AG08395 (cell line): ENCODE results near the gene GRHL1.
A peak's percentile ranks its signal among the peaks of the same experiment; 100 is the strongest.
"Not testable (repeated sequence)": the region's sequence is repeated elsewhere in the genome, so short reads cannot be mapped to it uniquely, and the experiment has no call there.

Experiments used
- DNase-seq: peaks from one replicate; pipeline ENCODE4 v3.0.0; 2012; ENCODE audit warnings: mixed read lengths, low spot score

The GRHL1 gene

DNA sequence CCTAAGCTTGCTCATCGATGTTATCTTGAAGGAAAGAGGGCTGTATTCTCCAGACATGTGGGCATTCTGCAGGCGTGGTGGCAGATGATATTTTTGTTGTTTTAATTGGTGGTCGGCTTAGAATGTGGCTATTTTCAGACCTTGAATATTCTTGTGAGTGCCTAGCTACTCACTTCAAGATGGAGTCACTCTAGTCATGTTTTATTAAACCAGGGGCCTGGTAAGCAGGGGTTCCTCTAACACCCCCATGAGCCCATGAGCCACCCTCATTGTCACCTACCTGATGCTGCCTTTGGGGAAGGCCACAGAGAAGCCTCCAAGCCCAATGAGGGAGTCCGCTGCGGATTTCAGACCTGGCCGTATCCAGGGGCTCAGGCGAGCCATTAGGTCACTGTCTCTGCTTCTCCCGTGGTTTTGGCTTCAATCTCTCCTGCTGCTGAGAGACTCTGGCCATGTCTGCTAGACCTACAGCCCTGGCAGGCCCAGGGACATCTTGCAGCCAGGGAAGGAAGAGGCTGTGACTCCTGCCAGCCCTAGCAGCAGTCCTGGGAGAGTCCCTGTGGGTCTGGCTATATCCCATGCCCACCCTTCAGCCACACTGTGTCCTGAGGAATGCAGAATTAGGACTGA is 75.6 kb downstream of the GRHL1 start:
- no peak for DNase-seq

- no peak for DNase-seq
These were observed 76.3 kb downstream of the GRHL1 start for GRCh38 chr2:10027660-10028330.

- no peak for DNase-seq
These were observed 77.0 kb downstream of the GRHL1 start for GRCh38 chr2:10028407-10028987.

DNA sequence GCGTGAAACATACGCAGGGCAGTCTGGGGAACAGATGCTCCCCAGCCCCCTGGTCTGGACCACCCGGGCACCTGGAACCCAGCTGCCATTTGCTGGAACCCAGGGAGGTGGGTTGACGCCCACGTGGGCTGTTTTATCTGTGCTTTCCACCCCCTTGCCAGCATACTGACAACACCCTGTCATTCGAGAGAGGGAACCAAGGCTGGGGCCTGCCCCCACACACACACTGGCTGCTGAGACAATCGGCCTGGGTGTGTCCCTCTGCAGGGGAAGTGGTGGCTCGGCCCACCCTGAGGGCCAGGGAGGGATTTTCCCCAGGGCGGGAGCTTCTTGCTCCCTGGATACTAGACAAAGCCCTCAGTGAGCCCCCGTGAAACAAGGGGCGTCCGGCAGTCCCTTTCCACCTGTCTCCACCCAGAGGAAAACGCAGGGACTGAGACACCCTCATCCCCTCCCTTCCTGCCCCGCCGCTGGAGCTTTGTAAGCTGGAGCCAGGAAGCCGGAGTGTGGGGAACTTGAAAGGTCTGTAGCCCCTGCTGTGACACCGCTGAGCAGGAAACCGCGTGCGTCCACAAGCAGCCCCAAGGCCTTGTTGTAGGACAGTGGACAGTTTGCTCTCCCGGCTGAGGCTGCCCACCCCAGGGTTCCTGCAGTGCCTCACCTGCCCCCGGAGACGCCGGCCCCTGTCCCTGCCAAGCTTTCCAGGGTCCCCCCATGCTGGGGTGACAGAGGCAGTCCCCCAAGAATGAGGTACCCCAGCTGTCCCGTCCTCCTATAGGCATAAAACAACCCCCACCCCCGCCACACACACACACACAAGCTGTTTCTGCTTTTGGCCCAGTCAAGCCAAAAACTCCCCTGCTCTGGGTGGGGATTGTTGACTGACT is 77.7 kb downstream of the GRHL1 start:
- DNase-seq, result no peak

DNA sequence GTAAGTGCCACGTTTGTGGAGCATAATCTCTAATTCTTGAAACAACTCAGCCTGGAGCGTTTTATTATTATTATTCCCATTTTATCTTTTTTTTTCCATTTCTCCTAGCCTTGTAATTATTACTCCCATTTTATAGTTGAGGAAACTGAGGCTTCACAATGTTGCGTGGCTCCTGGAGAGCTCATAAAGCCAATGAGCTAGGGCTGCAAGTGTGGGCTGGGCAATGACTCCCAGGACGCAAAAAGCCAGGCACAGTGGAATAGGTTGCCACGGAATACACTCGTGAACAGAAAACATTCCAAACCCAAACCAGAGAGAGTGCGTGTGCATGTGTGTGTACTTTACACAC is 78.4 kb downstream of the GRHL1 start:
- no peak for DNase-seq

DNA sequence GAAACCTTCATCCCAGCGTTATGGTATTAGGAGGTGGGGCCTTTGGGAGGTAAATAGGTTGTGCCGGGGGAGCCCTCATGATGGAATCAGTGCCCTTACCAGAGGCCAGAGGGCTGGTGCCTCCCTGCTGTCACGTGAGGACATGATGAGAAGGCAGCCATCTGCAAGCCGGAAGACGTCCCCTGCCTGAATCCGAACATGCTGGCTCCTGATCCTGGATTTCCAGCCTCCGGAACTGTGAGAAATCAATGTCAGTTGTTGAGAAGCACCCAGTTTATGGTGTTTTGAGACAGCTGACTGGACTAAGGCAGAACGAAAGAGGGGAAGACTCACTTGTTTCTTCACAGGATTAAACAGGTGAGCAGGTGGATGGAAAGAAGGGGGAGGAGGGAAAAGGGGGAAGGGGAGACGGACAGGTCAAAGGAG is 78.8 kb downstream of the GRHL1 start:
- no peak for DNase-seq

DNA sequence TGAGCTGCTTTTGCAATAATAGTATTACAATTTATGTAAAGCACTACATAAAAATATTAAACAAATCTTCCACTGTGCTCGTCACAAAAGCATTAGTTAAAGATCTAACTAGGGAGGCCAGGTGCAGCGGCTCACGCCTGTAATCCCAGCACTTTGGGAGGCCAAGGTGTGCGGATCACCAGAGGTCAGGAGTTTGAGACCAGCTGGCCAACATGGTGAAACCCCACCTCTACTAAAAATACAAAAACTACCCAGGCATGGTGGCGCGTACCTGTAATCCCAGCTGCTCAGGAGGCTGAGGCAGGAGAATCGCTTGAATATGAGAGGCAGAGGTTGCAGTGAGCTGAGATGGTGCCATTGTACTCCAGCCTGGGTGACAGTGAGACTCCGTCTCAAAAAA is 79.3 kb downstream of the GRHL1 start:
- DNase-seq, result not testable (repeated sequence)

GRCh38 chr2:10031886-10032745 is 80.6 kb downstream of the GRHL1 start:
- no peak for DNase-seq

DNA sequence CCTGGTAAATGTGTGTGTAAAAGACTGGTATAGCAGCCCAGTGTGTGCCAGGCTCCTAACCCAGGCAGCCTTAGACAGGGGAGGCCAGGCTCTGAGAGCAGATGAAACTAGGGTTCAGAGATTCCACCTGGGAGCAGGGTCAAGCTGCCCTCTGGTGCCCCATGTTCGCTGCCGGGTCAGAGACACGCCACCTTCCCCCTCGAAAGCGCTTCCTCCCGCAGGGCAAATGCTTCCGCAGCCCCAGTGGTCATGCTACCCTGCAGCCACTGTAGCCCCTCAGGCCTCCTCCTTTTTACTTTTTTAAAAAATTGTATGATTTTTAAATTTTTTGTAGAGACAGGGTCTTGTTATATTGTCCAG is 81.2 kb downstream of the GRHL1 start:
- no peak for DNase-seq

- DNase-seq, result no peak
These were observed 81.9 kb downstream of the GRHL1 start for GRCh38 chr2:10033251-10034006.

DNA sequence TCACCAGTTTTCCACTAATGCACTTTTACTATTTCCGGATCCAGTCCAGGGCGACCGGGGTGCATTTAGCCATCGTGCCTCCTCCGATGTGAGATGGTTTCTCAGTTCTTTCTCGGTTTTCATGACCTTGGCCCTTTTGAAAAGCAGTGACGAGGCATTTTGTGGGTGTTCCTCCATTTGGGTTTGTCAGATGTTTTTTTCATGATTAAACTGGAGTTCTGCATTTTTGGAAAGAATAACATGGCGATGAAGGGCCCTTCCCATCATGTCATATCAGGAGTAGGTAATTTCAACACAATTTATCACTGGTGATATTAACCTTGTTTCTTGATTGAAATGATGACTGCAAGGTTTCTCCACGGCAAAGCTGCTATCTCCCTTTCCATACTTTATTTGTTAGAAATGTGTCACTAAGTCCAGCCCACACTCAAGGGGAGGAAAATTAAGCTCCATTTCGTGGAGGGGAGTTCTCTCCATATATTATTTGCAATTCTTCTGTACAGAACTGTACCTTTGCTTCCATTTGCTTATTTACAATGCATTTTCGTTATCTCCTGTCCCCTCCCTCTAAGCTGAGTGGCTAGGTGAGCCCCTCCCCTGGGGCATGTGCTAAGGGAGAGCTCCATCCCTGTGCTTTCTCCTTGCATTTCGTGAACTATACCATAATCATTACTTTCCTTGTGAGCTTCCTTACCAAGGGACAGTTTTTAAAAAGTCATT is 83.0 kb downstream of the GRHL1 start:
- no peak for DNase-seq

GRCh38 chr2:10035053-10035422 is 83.5 kb downstream of the GRHL1 start:
- DNase-seq, result no peak

- no peak for DNase-seq
These were observed 84.1 kb downstream of the GRHL1 start for GRCh38 chr2:10035633-10036032.

DNA sequence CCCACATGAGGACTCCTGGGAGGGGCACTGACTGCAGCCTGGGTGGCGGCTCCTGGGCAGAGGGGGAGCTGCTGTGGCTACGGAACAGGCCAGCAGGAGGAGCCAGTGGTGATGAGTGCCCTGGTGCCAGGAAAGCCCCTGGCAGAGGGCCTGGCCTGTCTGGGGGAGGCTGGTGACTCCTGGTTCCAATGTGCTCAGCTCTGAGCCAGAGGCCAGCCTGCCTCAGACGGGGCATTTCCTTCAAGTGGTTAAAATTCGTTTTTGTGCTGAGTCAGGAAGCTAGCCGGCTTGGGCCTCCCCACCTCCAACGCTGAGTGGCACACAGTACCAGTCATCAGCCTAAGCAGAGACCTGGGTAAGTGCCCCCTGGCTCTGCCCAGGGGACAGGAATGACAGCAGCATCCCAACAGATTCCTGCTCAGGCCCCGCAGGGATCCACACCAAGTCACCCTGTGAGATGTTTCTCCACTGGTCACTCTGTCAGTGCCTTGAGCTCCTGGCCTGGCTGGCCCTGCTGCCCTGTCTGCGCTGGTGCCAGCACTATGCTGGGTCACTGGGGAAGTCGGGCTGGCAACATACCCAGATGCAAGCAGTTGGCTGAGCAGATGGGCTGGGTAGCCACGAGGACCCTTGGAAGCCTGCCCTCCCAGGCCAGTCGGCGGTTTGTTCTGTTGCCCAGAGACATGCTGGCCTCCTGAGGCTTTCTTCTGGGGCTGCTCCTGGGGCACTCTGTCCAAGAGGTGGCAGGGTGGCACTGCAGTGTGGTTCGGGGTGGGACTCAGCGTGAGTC is 84.8 kb downstream of the GRHL1 start:
- DNase-seq, result peak; percentile 81

GRCh38 chr2:10038123-10038522 is 86.6 kb downstream of the GRHL1 start:
- no peak for DNase-seq

DNA sequence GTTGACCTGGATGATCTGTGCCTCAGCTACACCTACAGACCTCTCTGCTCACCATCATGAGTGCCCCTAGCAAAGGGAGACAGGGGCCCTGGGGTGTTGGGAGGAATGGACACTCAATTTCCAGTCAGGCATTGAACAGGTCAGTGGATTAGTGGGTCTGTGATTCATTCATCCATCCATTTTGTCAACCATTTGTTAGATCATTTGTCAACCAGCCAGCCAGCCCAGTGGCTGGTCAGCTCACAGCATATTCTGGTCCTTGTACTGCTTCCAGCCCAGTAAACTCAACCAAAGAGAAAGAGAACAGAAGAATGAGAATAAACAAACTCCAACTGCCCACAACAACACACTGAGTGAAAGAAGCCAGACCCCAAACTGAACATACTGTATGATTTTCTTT is 87.2 kb downstream of the GRHL1 start:
- DNase-seq, result no peak

DNA sequence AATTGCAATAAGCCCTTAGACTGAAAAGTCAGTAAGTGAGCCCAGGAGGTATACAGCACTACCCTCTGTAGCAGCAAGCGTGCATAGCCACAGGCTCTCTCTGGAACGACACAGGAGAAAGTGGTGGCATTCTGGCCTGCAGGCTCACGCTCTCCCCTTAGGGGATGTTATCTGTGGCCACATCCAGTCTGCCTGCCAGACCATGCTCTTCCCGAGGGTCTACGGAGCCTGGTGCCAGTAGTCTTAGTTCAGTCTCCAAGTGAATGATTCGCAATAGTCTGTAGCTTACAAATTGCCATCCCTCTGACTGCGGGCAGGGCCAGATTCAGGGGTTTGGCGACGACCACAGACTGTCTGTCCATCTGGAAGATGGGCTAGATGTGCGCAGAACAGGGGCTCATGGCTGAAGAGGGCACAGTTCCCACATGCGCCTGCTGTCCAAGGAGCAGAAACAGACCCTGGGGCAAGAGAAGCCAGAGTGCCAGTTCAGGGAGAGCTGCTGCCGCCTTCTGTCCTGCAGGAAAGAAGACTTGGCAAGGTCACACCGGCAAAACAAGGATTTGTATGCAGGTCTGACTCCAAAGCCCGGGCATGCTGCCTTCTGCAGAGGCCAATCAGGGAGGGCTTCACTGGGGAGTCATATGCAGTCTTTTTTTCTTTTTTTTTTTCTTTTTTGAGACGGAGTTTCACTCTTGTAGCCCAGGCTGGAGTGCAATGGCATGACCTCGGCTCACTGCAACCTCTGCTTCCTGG is 88.3 kb downstream of the GRHL1 start:
- no peak for DNase-seq

- no peak for DNase-seq
These were observed 90.2 kb downstream of the GRHL1 start for GRCh38 chr2:10041711-10042110.
